Activated T-helper 9 cell treated with anti-CD3 and anti-CD28 coated beads, Interleukin-2, amount 50 U/mL, for 16 hours (primary cell): ENCODE results near the gene SMCO1.
"Not testable (repeated sequence)": the region's sequence is repeated elsewhere in the genome, so short reads cannot be mapped to it uniquely, and the experiment has no call there.

Experiments used
- DNase-seq: peaks from one replicate; pipeline ENCODE4 v3.0.0-alpha.2; 2020; ENCODE audit warnings: low read depth

SMCO1 gene, protein sequence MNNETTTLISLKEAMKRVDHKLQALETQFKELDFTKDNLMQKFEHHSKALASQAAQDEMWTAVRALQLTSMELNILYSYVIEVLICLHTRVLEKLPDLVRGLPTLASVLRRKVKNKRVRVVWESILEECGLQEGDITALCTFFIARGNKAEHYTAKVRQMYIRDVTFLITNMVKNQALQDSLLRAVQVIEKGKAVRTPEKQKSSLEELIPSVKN

GRCh38 chr3:196514913-196515621, at the start of gene SMCO1:
Gene SMCO1 (minus strand): TSS chr3:196515346. CDS start chr3:196515209, 137 bp downstream.
- no peak for DNase-seq

DNA sequence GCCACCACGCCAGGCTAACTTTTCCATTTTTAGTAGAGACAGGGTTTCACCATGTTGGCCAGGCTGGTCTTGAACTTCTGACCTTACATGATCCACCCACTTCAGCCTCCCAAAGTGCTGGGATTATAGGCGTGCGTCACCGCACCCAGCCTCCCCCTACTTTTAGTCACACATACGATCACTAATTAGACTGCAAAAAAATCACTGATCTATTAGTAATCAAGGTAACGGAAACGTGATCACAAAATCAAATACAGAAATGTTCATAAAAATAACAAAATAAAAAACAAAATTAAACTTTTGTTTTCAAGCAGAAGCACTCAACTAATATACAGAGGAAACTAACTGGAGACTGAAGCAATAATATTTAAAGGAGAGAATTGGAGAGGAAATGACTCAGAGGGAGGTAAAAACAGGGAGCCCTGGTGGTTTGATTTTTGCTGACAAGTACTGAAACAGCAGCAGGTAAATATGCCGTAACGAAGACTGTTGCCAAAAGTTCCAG, 48.6 kb upstream of the SMCO1 start:
- peak; percentile 21 for DNase-seq

DNA sequence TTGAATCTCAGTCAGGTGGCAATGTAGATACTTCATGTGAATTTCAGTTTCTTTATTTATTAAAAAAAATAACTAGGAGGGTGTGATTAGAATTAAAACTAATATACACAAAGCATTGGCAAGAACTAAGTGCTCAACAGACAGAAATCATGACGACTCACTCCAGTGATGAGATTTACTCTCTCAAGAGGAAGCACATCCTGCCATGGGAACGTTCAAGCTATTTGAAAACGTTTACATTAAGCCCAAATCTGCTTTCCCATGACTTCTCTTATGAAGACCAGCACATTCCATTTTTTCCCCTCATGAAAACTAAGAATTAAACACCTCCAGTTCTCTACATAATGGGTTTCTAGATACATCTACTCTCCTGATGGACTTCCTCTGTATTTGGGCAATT, 44.7 kb upstream of the SMCO1 start:
- DNase-seq = no peak

DNA sequence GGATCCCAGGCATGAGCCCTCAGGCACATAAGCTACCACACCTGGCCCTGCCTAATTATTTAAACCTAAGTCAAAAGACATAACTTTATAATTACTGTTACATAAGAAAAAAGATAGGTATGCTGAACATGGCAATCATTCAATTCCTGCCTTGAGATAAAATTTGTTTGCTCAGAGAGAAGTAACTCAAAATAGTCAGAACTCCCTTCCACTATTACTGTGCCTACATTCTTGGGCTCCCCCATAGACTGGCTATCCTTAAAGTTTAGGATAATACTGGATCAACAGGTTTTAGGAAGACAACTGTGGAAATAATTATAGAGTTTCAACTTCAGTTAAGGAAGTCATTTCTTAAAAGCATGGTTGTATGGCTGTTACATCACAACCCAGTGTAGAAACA, 43.3 kb upstream of the SMCO1 start:
- no peak for DNase-seq

DNA sequence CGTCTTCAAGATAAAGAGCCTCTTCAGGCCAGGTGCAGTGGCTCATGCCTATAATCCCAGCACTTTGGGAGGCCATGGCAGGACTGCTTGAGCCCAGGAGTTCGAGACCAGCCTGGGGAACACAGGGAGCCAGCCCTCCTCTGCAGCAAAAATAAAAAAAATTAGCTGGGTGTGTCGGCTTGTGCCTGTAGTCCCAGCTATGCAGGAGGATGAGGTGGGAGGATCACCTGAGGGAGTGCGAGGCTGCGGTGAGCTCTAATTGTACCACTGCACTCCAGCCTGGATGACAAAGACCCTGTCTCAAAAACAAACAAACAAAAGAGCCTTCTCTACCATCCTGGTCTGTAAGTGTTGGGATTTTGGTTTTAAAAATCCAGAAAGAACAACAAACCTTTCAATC, 42.1 kb upstream of the SMCO1 start:
- DNase-seq = no peak

GRCh38 chr3:196555295-196555694, 40.1 kb upstream of the SMCO1 start:
- DNase-seq = no peak

- DNase-seq = no peak
Measured at GRCh38 chr3:196554205-196554604, 39.1 kb upstream of the SMCO1 start.

DNA sequence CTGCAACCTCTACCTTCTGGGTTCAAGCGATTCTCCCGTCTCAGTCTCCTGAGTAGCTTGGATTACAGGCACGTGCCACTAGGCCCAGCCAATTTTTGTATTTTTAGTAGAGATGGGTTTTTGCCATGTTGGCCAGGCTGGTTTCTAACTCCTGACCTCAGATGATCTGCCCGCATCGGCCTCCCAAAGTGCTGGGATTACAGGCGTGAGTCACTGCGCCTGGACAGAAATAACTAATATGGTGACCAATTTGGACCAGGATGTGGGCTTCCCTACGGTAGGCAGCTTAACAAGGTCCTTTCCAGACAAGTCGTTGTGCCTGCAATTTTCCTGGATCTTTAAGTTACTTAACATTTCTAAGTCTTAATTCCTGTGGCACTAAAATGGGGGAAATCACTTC, 38.4 kb upstream of the SMCO1 start:
- no peak for DNase-seq

GRCh38 chr3:196552253-196552652, 37.1 kb upstream of the SMCO1 start:
- DNase-seq = no peak

DNA sequence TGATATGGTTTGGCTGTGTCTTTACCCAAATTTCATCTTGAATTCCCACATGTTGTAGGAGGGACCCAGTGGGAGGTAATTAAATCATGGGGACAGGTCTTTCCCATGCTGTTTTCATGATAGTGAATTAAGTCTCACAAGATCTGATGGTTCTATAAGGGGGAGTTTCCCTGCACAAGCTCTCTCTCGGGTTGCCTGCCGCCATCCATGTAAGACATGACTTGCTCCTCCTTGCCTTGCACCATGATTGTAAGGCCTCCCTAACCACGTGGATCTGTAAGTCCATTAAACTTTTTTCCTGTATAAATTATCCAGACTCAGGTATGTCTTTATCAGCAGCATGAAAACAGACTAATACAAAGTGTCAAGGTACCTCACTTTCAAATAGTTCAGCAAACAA, 35.0 kb upstream of the SMCO1 start:
- not testable (repeated sequence) for DNase-seq

- DNase-seq = not testable (repeated sequence)
Measured at GRCh38 chr3:196549312-196549711, 34.2 kb upstream of the SMCO1 start.

DNA sequence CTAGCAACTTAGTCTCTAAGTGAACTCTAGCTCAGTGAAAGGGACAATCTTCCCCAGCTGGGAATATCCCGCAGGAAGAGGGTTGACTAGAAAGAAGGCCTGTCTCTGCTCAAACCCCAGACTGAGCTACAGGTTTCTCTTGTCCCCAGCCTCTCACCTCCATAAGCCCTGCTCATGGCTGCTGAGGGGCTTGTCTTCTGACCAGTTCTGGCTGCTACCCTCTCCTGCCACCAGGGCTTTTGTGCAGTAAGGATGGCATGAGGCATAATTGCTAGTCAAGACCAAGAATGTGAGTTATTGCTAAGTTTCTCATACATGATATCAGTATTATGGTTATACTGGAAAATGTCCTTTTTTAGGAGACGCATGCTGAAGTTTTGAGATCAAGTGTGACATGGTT, 31.9 kb upstream of the SMCO1 start:
- no peak for DNase-seq

DNA sequence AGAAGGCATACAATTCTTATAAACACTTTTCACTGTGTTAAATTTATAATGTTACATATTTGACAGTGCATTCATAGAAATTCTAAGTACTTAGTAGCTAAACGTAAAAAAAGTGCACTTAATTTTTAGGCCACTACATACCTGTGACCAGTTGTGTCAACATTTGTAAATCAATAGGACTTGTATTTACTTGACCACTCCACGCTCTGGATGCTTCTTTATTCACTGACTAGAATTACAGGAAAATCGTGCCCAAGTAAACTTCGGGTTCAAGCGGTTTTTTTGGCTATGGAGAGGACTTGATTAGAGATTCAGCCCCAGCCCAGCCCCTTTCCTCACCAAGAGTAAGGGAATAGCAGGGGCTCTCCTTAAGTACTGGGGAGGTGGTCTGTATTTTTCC, 31.4 kb upstream of the SMCO1 start:
- no peak for DNase-seq

GRCh38 chr3:196544491-196544992, 29.4 kb upstream of the SMCO1 start:
- DNase-seq = no peak

GRCh38 chr3:196541684-196542445, 26.7 kb upstream of the SMCO1 start:
- DNase-seq = no peak

GRCh38 chr3:196537319-196537984, 22.3 kb upstream of the SMCO1 start:
- DNase-seq = peak; percentile 53

GRCh38 chr3:196533260-196533681, 18.1 kb upstream of the SMCO1 start:
- DNase-seq = no peak

- DNase-seq = no peak
Measured at GRCh38 chr3:196531418-196531817, 16.3 kb upstream of the SMCO1 start.

- DNase-seq = peak; percentile 76
Measured at GRCh38 chr3:196528639-196529233, 13.6 kb upstream of the SMCO1 start.

- DNase-seq = no peak
Measured at GRCh38 chr3:196525141-196525540, 10.0 kb upstream of the SMCO1 start.

- DNase-seq = no peak
Measured at GRCh38 chr3:196524527-196524926, 9.4 kb upstream of the SMCO1 start.

DNA sequence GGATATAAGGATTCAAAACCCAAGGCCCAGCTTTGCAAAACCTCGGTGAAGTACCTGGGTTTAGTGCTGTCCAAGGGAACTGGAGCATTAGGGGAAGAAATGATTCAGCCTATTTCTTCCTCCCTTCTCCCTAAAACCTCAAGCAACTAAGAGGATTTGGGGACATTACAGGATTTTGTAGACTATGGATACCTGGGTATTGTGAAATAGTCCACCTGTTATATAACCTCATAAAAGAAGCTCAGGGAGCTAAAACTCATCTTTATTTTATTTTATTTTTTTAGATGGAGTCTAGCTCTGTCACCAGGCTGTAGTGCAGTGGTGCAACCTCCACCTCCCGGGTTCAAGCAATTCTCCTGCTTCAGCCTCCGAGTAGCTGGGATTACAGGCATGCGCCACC, 8.7 kb upstream of the SMCO1 start:
- DNase-seq = no peak
